22Rv1 (cell line): ENCODE results near the gene ARHGEF10L.

Experiments used
- ZFX ChIP-seq: fragments of 450-650 bp; IDR thresholded peaks from 2 replicates; pipeline ENCODE4 v1.6.1; 2017; ENCODE audit warnings: antibody characterized with exemption, borderline replicate concordance
- TF ChIP-seq, protein P1 (sequence below): fragments of 450-650 bp; IDR thresholded peaks from 2 replicates; pipeline ENCODE4 v1.5.1; 2017; ENCODE audit warnings: mild to moderate bottlenecking

DNA sequence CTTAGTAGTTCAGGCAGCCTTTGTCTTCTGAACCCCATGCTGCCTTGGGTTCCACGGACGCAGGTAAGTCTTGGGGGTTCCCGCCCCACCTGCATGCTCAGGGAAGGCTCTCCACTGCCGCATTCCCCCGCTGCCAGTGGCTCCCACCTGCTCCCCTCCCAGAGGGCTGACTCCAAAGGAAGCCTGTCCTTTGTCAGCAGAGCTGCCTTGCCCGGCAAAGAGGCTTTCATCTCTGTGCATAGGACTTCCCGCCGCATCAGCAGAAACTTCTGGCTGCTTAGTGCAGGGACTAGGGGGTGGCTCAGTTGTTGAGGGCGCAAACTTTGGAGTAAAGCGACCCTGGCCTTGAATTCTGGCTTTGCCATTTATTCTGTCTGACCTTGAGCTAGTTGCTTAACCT is 190.4 kb downstream of the ARHGEF10L start:
- TF ChIP-seq, protein P1, sequence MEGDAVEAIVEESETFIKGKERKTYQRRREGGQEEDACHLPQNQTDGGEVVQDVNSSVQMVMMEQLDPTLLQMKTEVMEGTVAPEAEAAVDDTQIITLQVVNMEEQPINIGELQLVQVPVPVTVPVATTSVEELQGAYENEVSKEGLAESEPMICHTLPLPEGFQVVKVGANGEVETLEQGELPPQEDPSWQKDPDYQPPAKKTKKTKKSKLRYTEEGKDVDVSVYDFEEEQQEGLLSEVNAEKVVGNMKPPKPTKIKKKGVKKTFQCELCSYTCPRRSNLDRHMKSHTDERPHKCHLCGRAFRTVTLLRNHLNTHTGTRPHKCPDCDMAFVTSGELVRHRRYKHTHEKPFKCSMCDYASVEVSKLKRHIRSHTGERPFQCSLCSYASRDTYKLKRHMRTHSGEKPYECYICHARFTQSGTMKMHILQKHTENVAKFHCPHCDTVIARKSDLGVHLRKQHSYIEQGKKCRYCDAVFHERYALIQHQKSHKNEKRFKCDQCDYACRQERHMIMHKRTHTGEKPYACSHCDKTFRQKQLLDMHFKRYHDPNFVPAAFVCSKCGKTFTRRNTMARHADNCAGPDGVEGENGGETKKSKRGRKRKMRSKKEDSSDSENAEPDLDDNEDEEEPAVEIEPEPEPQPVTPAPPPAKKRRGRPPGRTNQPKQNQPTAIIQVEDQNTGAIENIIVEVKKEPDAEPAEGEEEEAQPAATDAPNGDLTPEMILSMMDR, result no peak
- TF ChIP-seq ZFX, result no peak
